Measurements from ENCODE around the gene GASK1A.

- TF ChIP-seq CTCF (IDR thresholded peaks at IDR 0.05) (no peak), ATOH8 (CRISPR knock-in tag; IDR thresholded peaks at IDR 0.05; ENCODE audit: low read depth) (no peak), JUN (IDR thresholded peaks at IDR 0.05) (no peak), CEBPB (IDR thresholded peaks at IDR 0.05) (no peak), ZNF302 (CRISPR knock-in tag; IDR thresholded peaks at IDR 0.05) (no peak), CHD4 (IDR thresholded peaks at IDR 0.05; ENCODE audit: borderline replicate concordance) (no peak), HDAC2 (IDR thresholded peaks at IDR 0.05) (no peak), POLR2A (IDR thresholded peaks at IDR 0.05; ENCODE audit: low read length) (no peak), RAD21 (conservative IDR thresholded peaks at IDR 0.05 in 1 of 2, IDR thresholded peaks at IDR 0.05 in 1 of 2) (no peak), EP300 (IDR thresholded peaks at IDR 0.05) (no peak), RARB (CRISPR knock-in tag; IDR thresholded peaks at IDR 0.05) (no peak), USF2 (IDR thresholded peaks at IDR 0.05) (no peak)
- TF ChIP-seq, protein P1, sequence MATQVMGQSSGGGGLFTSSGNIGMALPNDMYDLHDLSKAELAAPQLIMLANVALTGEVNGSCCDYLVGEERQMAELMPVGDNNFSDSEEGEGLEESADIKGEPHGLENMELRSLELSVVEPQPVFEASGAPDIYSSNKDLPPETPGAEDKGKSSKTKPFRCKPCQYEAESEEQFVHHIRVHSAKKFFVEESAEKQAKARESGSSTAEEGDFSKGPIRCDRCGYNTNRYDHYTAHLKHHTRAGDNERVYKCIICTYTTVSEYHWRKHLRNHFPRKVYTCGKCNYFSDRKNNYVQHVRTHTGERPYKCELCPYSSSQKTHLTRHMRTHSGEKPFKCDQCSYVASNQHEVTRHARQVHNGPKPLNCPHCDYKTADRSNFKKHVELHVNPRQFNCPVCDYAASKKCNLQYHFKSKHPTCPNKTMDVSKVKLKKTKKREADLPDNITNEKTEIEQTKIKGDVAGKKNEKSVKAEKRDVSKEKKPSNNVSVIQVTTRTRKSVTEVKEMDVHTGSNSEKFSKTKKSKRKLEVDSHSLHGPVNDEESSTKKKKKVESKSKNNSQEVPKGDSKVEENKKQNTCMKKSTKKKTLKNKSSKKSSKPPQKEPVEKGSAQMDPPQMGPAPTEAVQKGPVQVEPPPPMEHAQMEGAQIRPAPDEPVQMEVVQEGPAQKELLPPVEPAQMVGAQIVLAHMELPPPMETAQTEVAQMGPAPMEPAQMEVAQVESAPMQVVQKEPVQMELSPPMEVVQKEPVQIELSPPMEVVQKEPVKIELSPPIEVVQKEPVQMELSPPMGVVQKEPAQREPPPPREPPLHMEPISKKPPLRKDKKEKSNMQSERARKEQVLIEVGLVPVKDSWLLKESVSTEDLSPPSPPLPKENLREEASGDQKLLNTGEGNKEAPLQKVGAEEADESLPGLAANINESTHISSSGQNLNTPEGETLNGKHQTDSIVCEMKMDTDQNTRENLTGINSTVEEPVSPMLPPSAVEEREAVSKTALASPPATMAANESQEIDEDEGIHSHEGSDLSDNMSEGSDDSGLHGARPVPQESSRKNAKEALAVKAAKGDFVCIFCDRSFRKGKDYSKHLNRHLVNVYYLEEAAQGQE (IDR thresholded peaks at IDR 0.05), result no peak
These were observed 48.9 kb downstream of the GASK1A start for GRCh38 chr3:43028001-43028400.

Data from A549 (cell line).